ENCODE measurements around the gene SRPRA. TPM values are rescaled to one million over a fixed set of nuclear protein-coding genes. Genes with fewer than 3 reads are reported as not detected.
"Not testable (repeated sequence)": the region's sequence is repeated elsewhere in the genome, so short reads cannot be mapped to it uniquely, and the experiment has no call there.

Gene SRPRA
- total RNA-seq, 1 experiment from 2014 or later = 58.4 TPM

- Histone ChIP-seq H3K27me3 (ENCODE audit: low read length) (no peaks in the 10 kb centered on the region), H3K9ac (ENCODE audit: low read length) (no peak overlapping the region), H2AFZ (ENCODE audit: low read length) (no peak overlapping the region), H3K4me2 (ENCODE audit: low read depth, low read length, poor library complexity, severe bottlenecking) (no peak overlapping the region), H3K27ac (ENCODE audit: low read length) (no peak overlapping the region), H4K20me1 (ENCODE audit: insufficient read depth, low read depth, low read length) (no peaks in the 10 kb centered on the region), H3K9me3 (ENCODE audit: low read length) (no peaks in the 10 kb centered on the region), H3K4me3 (ENCODE audit: low read length) (no peak overlapping the region), H3K79me2 (ENCODE audit: low read length) (no peaks in the 10 kb centered on the region), H3K4me1 (ENCODE audit: low read length) (no peaks in the 10 kb centered on the region), H3K36me3 (ENCODE audit: insufficient read depth, low read length) (0 out of 2 replicates have a peak, but pooled peaks cover 3% of the 10 kb centered on the region), H3K9me2 (replicated peaks; ENCODE audit: insufficient read depth, low read length) (no peaks in the 10 kb centered on the region)
- DNase-seq = no peak
Measured at GRCh38 chr11:126257764-126258163, 10.9 kb downstream of the SRPRA start.

GRCh38 chr11:126257144-126257543, 11.6 kb downstream of the SRPRA start:
- H3K4me3 ChIP-seq (ENCODE audit: low read length) = no peak overlapping the region
- no peaks in the 10 kb centered on the region for H3K4me1 ChIP-seq (ENCODE audit: low read length)
- DNase-seq = no peak
- no peak overlapping the region for H3K9ac ChIP-seq (ENCODE audit: low read length)
- H4K20me1 ChIP-seq (ENCODE audit: insufficient read depth, low read depth, low read length) = no peaks in the 10 kb centered on the region
- no peaks in the 10 kb centered on the region for H3K9me3 ChIP-seq (ENCODE audit: low read length)
- H2AFZ ChIP-seq (ENCODE audit: low read length) = no peak overlapping the region
- H3K36me3 ChIP-seq (ENCODE audit: insufficient read depth, low read length) = 0 out of 2 replicates have a peak, but pooled peaks cover 3% of the 10 kb centered on the region
- H3K9me2 ChIP-seq (replicated peaks; ENCODE audit: insufficient read depth, low read length) = no peaks in the 10 kb centered on the region
- no peak overlapping the region for H3K4me2 ChIP-seq (ENCODE audit: low read depth, low read length, poor library complexity, severe bottlenecking)
- H3K27ac ChIP-seq (ENCODE audit: low read length) = no peak overlapping the region
- H3K27me3 ChIP-seq (ENCODE audit: low read length) = no peaks in the 10 kb centered on the region
- no peaks in the 10 kb centered on the region for H3K79me2 ChIP-seq (ENCODE audit: low read length)

DNA sequence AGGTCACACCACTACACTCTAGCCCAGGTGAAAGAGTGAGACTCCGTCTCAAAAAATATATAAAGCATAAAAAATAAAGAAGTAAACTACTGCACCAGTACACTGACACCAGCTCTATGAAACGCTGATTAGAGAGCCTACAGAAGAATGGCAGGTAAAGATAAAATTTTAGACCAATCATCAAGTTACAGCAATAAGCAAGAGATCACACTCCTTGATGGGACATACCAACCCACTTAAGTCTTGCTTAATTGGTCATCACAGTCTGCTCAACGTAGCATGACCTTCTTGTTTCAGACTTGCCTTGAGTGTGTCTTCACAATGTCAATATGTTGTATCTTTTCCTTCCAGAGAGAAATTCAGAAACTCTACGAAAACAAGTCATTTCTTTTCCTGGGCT, 12.5 kb downstream of the SRPRA start:
- Histone ChIP-seq H3K9me3 (ENCODE audit: low read length) (no peaks in the 10 kb centered on the region), H3K9ac (ENCODE audit: low read length) (no peak overlapping the region), H3K4me2 (ENCODE audit: low read depth, low read length, poor library complexity, severe bottlenecking) (no peak overlapping the region), H3K4me1 (ENCODE audit: low read length) (no peaks in the 10 kb centered on the region), H3K4me3 (ENCODE audit: low read length) (no peak overlapping the region), H3K9me2 (replicated peaks; ENCODE audit: insufficient read depth, low read length) (no peaks in the 10 kb centered on the region), H4K20me1 (ENCODE audit: insufficient read depth, low read depth, low read length) (no peaks in the 10 kb centered on the region), H3K79me2 (ENCODE audit: low read length) (no peaks in the 10 kb centered on the region), H3K36me3 (ENCODE audit: insufficient read depth, low read length) (0 out of 2 replicates have a peak, but pooled peaks cover 3% of the 10 kb centered on the region), H2AFZ (ENCODE audit: low read length) (no peak overlapping the region), H3K27me3 (ENCODE audit: low read length) (no peaks in the 10 kb centered on the region), H3K27ac (ENCODE audit: low read length) (no peak overlapping the region)
- DNase-seq = no peak

GRCh38 chr11:126255507-126255906, 13.2 kb downstream of the SRPRA start:
- H3K4me3 ChIP-seq (ENCODE audit: low read length); H3K9me2 ChIP-seq (replicated peaks; ENCODE audit: insufficient read depth, low read length); H4K20me1 ChIP-seq (ENCODE audit: insufficient read depth, low read depth, low read length); H2AFZ ChIP-seq (ENCODE audit: low read length); H3K4me1 ChIP-seq (ENCODE audit: low read length); H3K27ac ChIP-seq (ENCODE audit: low read length); H3K27me3 ChIP-seq (ENCODE audit: low read length); H3K9ac ChIP-seq (ENCODE audit: low read length); H3K9me3 ChIP-seq (ENCODE audit: low read length); H3K79me2 ChIP-seq (ENCODE audit: low read length); DNase-seq; H3K36me3 ChIP-seq (ENCODE audit: insufficient read depth, low read length); H3K4me2 ChIP-seq (ENCODE audit: low read depth, low read length, poor library complexity, severe bottlenecking): not testable (repeated sequence)

DNA sequence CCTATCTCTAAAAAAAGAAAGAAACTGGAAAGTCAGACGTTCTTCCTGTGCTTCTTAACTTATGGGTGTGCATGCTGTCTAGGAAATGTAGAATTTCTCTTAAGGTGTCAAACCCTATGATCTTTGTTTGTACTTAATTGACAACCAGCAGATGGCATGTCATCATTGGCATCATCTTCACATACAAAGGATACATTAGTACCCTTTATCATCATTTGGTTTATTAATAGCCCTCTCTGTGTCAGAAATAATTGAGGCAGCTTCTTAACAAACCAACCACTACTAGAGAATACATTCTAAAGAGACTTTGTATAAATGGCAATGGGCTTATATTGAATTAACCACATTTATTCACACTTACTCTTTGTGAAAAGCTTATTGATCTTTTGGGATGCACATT, 13.9 kb downstream of the SRPRA start:
- 0 out of 2 replicates have a peak, but pooled peaks cover 3% of the 10 kb centered on the region for H3K36me3 ChIP-seq (ENCODE audit: insufficient read depth, low read length)
- no peaks in the 10 kb centered on the region for H3K9me2 ChIP-seq (replicated peaks; ENCODE audit: insufficient read depth, low read length)
- no peak for DNase-seq

DNA sequence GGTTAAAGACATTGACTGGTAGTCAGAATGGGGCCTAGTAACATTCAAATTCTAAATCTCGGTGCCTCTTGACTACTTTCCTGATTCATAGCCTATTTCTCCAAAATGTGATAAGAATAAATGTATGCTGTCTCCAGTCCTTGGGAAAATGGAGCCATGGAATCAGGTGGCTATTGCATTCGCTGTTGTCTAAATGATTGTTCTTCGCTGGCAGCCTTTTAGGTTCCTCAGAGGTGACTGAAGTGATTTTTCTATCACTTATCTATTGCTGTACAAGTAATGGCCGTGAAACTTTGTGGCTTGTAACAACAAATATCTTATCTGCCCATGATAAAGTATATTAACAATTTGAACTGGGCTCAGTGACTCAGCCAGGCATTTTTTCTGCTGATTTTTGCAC, 15.4 kb downstream of the SRPRA start:
- no peak overlapping the region for H3K9ac ChIP-seq (ENCODE audit: low read length)
- no peaks in the 10 kb centered on the region for H4K20me1 ChIP-seq (ENCODE audit: insufficient read depth, low read depth, low read length)
- H3K27ac ChIP-seq (ENCODE audit: low read length) = no peak overlapping the region
- H3K27me3 ChIP-seq (ENCODE audit: low read length) = no peaks in the 10 kb centered on the region
- no peaks in the 10 kb centered on the region for H3K79me2 ChIP-seq (ENCODE audit: low read length)
- no peaks in the 10 kb centered on the region for H3K4me1 ChIP-seq (ENCODE audit: low read length)
- H3K9me3 ChIP-seq (ENCODE audit: low read length) = no peaks in the 10 kb centered on the region
- no peaks in the 10 kb centered on the region for H3K9me2 ChIP-seq (replicated peaks; ENCODE audit: insufficient read depth, low read length)
- no peak overlapping the region for H3K4me2 ChIP-seq (ENCODE audit: low read depth, low read length, poor library complexity, severe bottlenecking)
- no peak overlapping the region for H3K4me3 ChIP-seq (ENCODE audit: low read length)
- no peak for DNase-seq
- H2AFZ ChIP-seq (ENCODE audit: low read length) = no peak overlapping the region
- 0 out of 2 replicates have a peak, but pooled peaks cover 3% of the 10 kb centered on the region for H3K36me3 ChIP-seq (ENCODE audit: insufficient read depth, low read length)

More for the DNA sequence above, 13.9 kb downstream of the SRPRA start:
- Histone ChIP-seq H3K27me3 (ENCODE audit: low read length) (no peaks in the 10 kb centered on the region), H3K27ac (ENCODE audit: low read length) (no peak overlapping the region), H3K4me3 (ENCODE audit: low read length) (no peak overlapping the region), H3K4me1 (ENCODE audit: low read length) (no peaks in the 10 kb centered on the region), H3K9me3 (ENCODE audit: low read length) (no peaks in the 10 kb centered on the region), H3K79me2 (ENCODE audit: low read length) (no peaks in the 10 kb centered on the region), H3K4me2 (ENCODE audit: low read depth, low read length, poor library complexity, severe bottlenecking) (no peak overlapping the region), H3K9ac (ENCODE audit: low read length) (no peak overlapping the region), H4K20me1 (ENCODE audit: insufficient read depth, low read depth, low read length) (no peaks in the 10 kb centered on the region), H2AFZ (ENCODE audit: low read length) (no peak overlapping the region)

GRCh38 chr11:126246636-126247035, 22.1 kb downstream of the SRPRA start:
- Histone ChIP-seq H3K36me3 (ENCODE audit: insufficient read depth, low read length) (no peaks in the 10 kb centered on the region), H3K9ac (ENCODE audit: low read length) (no peak overlapping the region), H2AFZ (ENCODE audit: low read length) (no peak overlapping the region), H4K20me1 (ENCODE audit: insufficient read depth, low read depth, low read length) (no peaks in the 10 kb centered on the region), H3K4me2 (ENCODE audit: low read depth, low read length, poor library complexity, severe bottlenecking) (no peak overlapping the region), H3K4me3 (ENCODE audit: low read length) (no peak overlapping the region), H3K27ac (ENCODE audit: low read length) (no peak overlapping the region), H3K4me1 (ENCODE audit: low read length) (no peaks in the 10 kb centered on the region), H3K79me2 (ENCODE audit: low read length) (no peaks in the 10 kb centered on the region), H3K9me2 (replicated peaks; ENCODE audit: insufficient read depth, low read length) (no peaks in the 10 kb centered on the region), H3K27me3 (ENCODE audit: low read length) (no peaks in the 10 kb centered on the region), H3K9me3 (ENCODE audit: low read length) (no peaks in the 10 kb centered on the region)
- no peak for DNase-seq

DNA sequence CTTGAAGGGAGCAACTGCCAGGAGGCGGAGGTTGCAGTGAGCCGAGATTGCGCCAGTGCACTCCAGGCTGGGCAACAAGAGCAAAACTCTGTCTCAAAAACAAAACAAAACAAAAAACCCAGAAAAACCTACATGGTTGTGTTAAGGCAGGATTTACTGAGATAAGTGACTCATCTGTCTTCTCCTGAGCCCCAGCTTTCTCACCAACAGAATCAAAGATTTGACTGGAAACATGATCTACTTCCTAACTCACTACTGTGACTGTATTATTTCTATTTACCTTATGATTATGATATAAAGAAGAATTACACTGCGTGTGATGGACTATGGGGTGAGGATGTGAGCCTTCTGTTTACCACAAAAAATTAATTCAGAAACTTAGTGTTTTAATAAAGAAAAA, 35.3 kb downstream of the SRPRA start:
- no peaks in the 10 kb centered on the region for H3K36me3 ChIP-seq (ENCODE audit: insufficient read depth, low read length)
- no peaks in the 10 kb centered on the region for H3K9me3 ChIP-seq (ENCODE audit: low read length)
- no peak overlapping the region for H3K4me2 ChIP-seq (ENCODE audit: low read depth, low read length, poor library complexity, severe bottlenecking)

DNA sequence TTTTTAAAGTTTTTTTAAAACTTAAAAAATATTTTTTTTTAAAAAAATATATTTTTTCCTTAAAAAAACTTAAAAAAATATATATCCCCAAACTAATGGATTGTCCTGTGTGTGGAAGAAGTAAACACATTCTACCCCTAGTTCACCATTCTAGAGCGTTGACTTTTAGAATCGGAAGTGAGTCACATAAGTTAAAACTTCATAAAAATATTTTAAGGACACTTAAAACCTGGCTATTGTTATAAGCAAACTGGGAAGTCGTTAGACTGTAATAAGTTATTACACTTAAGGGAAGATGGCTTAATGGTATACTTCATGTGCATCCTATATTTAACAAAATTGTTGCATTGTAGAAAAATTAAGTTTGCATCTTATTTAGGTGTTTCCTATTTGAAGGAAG, 36.0 kb downstream of the SRPRA start:
- no peaks in the 10 kb centered on the region for H3K9me3 ChIP-seq (ENCODE audit: low read length)
- H3K9me2 ChIP-seq (replicated peaks; ENCODE audit: insufficient read depth, low read length) = no peaks in the 10 kb centered on the region
- no peaks in the 10 kb centered on the region for H3K36me3 ChIP-seq (ENCODE audit: insufficient read depth, low read length)
- no peaks in the 10 kb centered on the region for H3K79me2 ChIP-seq (ENCODE audit: low read length)
- H3K4me2 ChIP-seq (ENCODE audit: low read depth, low read length, poor library complexity, severe bottlenecking) = no peak overlapping the region
- H2AFZ ChIP-seq (ENCODE audit: low read length) = no peak overlapping the region
- H3K27ac ChIP-seq (ENCODE audit: low read length) = no peak overlapping the region
- no peaks in the 10 kb centered on the region for H4K20me1 ChIP-seq (ENCODE audit: insufficient read depth, low read depth, low read length)
- H3K9ac ChIP-seq (ENCODE audit: low read length) = no peak overlapping the region
- no peak for DNase-seq
- no peaks in the 10 kb centered on the region for H3K27me3 ChIP-seq (ENCODE audit: low read length)
- no peaks in the 10 kb centered on the region for H3K4me1 ChIP-seq (ENCODE audit: low read length)
- H3K4me3 ChIP-seq (ENCODE audit: low read length) = no peak overlapping the region

More for the DNA sequence above, 35.3 kb downstream of the SRPRA start:
- H3K4me1 ChIP-seq (ENCODE audit: low read length) = no peaks in the 10 kb centered on the region
- no peaks in the 10 kb centered on the region for H3K27me3 ChIP-seq (ENCODE audit: low read length)
- DNase-seq = no peak
- no peaks in the 10 kb centered on the region for H3K79me2 ChIP-seq (ENCODE audit: low read length)
- no peak overlapping the region for H3K27ac ChIP-seq (ENCODE audit: low read length)
- no peaks in the 10 kb centered on the region for H4K20me1 ChIP-seq (ENCODE audit: insufficient read depth, low read depth, low read length)
- no peak overlapping the region for H3K9ac ChIP-seq (ENCODE audit: low read length)
- no peak overlapping the region for H2AFZ ChIP-seq (ENCODE audit: low read length)
- no peak overlapping the region for H3K4me3 ChIP-seq (ENCODE audit: low read length)
- H3K9me2 ChIP-seq (replicated peaks; ENCODE audit: insufficient read depth, low read length) = no peaks in the 10 kb centered on the region

All from Karpas-422 (cell line).